Measurements from ENCODE around the gene KTN1.

Gene KTN1

DNA sequence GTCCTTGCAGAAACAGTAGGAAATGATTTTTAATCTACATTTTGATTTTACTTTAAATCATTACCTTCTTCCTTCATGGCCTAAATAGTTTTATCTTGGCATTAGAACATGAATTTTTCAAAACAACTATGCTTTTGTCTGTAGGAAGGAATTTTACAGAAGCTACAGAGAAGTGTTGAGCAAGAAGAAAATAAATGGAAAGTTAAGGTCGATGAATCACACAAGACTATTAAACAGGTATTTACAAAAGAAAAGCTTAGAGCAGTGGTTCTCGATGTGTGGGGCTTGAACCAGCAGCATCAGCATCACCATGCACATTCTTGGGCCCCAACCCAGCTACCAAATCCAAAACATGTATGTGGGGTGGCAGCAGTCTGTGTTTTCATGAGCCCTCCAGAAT is 91.6 kb downstream of the KTN1 start:
- Histone ChIP-seq H3K27ac (ENCODE audit: low read length) (no peak overlapping the region), H3K9me3 (ENCODE audit: control insufficient read depth in 2 of 2, low read length in 2 of 2) (no peaks in the 10 kb centered on the region), H3K4me3 (ENCODE audit: low read length in 2 of 2) (no peak overlapping the region), H3K9ac (ENCODE audit: low read length in 2 of 2) (no peak overlapping the region), H3K36me3 (ENCODE audit: control insufficient read depth in 2 of 2, insufficient read depth in 2 of 2, low read length in 2 of 2) (peaks cover 15 to 39% of the 10 kb centered on the region in 2 donors), H3K27me3 (ENCODE audit: control insufficient read depth in 1 of 2, insufficient read depth in 2 of 2, low read length in 2 of 2) (no peaks in the 10 kb centered on the region), H3K4me1 (ENCODE audit: control insufficient read depth, insufficient read depth, low read length) (no peaks in the 10 kb centered on the region)

DNA sequence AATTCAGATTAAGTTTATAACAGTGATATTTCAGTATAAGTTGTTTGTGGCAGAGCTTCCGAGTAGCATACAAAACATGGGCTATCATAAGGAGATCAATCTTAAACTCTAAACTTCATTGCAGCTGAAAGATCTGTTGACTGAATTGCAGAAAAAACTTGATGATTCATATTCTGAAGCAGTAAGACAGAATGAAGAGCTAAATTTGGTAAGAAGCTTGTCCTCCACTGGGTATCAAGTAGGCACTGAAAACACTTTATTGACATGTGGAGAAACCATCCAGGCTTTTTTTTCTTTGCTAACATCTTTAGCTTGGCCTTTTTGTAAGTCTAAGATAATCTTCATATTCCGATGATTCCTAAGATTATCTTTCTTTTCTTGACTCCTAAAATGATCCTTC is 93.0 kb downstream of the KTN1 start:
- Histone ChIP-seq H3K4me3 (ENCODE audit: low read length in 2 of 2) (no peak overlapping the region), H3K4me1 (ENCODE audit: control insufficient read depth, insufficient read depth, low read length) (no peaks in the 10 kb centered on the region), H3K36me3 (ENCODE audit: control insufficient read depth in 2 of 2, insufficient read depth in 2 of 2, low read length in 2 of 2) (peaks cover 15 to 39% of the 10 kb centered on the region in 2 donors), H3K9me3 (ENCODE audit: control insufficient read depth in 2 of 2, low read length in 2 of 2) (no peaks in the 10 kb centered on the region), H3K9ac (ENCODE audit: low read length in 2 of 2) (no peak overlapping the region), H3K27ac (ENCODE audit: low read length) (no peak overlapping the region), H3K27me3 (ENCODE audit: control insufficient read depth in 1 of 2, insufficient read depth in 2 of 2, low read length in 2 of 2) (no peaks in the 10 kb centered on the region)

DNA sequence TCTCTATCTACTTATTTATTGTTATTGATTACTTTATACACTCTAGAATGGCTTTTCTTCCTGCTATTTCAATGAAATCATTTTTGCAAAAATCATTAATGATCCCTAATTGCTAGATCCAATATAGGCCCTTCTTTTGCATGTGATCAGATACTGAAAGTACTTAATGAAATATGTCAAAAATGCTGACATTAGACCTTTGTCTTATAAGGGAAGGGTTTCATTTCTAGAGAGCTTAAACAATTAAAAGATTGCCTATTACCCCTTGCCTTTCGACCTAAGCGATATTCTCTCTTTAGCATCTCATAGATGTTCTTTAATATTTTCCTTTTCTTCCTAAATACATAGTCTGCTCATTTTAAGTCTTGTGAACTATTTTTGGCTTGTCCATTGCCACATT is 101.1 kb downstream of the KTN1 start:
- Histone ChIP-seq H3K27ac (ENCODE audit: low read length) (no peak overlapping the region), H3K27me3 (ENCODE audit: control insufficient read depth in 1 of 2, insufficient read depth in 2 of 2, low read length in 2 of 2) (no peaks in the 10 kb centered on the region), H3K4me1 (ENCODE audit: control insufficient read depth, insufficient read depth, low read length) (no peaks in the 10 kb centered on the region), H3K9me3 (ENCODE audit: control insufficient read depth in 2 of 2, low read length in 2 of 2) (no peaks in the 10 kb centered on the region), H3K36me3 (ENCODE audit: control insufficient read depth in 2 of 2, insufficient read depth in 2 of 2, low read length in 2 of 2) (peaks cover 21 to 40% of the 10 kb centered on the region in 2 donors), H3K9ac (ENCODE audit: low read length in 2 of 2) (no peak overlapping the region), H3K4me3 (ENCODE audit: low read length in 2 of 2) (no peak overlapping the region)

DNA sequence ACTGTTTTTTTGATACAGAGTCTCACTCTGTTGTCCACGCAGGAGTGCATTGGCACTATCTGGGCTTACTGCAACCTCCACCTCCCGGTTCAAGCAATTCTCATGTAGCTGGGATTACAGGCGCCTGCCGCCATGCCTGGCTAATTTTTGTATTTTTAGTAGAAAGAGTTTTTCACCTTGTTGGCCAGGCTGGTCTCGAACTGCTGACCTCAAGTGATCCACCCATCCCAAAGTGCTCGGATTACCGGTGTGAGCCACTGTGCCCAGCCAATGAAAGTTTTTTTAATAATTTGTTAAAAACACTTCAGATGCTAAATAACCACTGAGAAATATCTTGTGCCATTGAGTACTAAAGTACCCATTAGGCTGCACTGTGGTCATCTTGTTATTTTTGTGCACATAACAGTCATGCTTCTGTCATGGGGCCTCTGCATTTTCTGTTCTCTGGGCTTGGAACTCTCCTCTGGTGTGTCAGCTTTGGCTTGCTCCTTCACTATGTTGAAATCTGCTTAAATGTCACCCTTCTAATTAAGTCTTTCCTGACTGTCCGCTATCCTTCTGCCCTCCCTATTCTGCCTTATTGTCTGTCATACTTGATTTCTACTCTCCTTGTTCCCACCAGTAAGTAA is 105.1 kb downstream of the KTN1 start:
- no peaks in the 10 kb centered on the region for H3K9me3 ChIP-seq (ENCODE audit: control insufficient read depth in 2 of 2, low read length in 2 of 2)
- no peaks in the 10 kb centered on the region for H3K4me1 ChIP-seq (ENCODE audit: control insufficient read depth, insufficient read depth, low read length)
- no peak overlapping the region for H3K27ac ChIP-seq (ENCODE audit: low read length)
- no peak overlapping the region for H3K9ac ChIP-seq (ENCODE audit: low read length in 2 of 2)
- no peaks in the 10 kb centered on the region for H3K27me3 ChIP-seq (ENCODE audit: control insufficient read depth in 1 of 2, insufficient read depth in 2 of 2, low read length in 2 of 2)
- H3K4me3 ChIP-seq (ENCODE audit: low read length in 2 of 2): no peak overlapping the region
- H3K36me3 ChIP-seq (ENCODE audit: control insufficient read depth in 2 of 2, insufficient read depth in 2 of 2, low read length in 2 of 2): peaks cover 19 to 34% of the 10 kb centered on the region in 2 donors

DNA sequence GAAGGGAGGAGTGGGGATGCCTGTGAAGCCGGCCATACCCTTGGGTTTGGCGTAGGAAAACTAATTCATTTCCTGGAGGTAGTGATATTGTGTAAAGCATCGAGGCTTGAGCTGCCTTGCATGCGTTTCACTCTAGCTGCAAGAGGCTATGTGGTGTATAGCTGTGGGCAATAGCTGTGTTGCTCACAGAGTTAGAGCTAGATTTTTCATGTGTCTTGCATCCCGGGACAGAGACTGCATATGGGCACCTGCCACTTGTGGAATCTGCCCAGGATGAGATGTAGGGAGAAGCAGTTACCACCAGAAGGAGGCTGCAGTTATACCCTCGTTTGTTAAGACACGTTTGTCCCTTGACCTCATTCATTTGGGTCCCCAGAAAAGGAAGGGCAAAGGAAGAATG is 106.7 kb downstream of the KTN1 start:
- H3K27me3 ChIP-seq (ENCODE audit: control insufficient read depth in 1 of 2, insufficient read depth in 2 of 2, low read length in 2 of 2): no peaks in the 10 kb centered on the region
- no peak overlapping the region for H3K9ac ChIP-seq (ENCODE audit: low read length in 2 of 2)
- no peak overlapping the region for H3K4me3 ChIP-seq (ENCODE audit: low read length in 2 of 2)
- H3K4me1 ChIP-seq (ENCODE audit: control insufficient read depth, insufficient read depth, low read length): no peaks in the 10 kb centered on the region
- no peak overlapping the region for H3K27ac ChIP-seq (ENCODE audit: low read length)
- no peaks in the 10 kb centered on the region for H3K9me3 ChIP-seq (ENCODE audit: control insufficient read depth in 2 of 2, low read length in 2 of 2)
- H3K36me3 ChIP-seq (ENCODE audit: control insufficient read depth in 2 of 2, insufficient read depth in 2 of 2, low read length in 2 of 2): peaks cover 15 to 22% of the 10 kb centered on the region in 2 donors

DNA sequence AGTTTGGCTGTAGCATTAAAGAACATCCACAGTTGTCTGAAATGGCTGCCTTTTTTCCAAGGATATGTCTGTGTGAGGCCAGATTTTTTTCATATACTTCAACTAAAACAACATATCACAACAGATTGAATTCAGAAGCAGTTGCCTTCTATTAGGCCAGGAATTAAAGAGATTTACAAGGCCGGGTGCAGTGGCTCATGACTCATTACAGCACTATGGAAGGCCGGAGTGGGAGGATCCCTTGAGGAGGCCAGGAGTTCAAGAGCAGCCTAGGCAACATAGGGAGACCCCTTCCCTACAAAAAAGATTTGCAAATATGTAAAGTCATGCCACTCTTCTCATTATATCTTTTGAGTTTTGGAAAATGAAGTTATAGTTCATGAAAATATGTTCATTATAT is 108.6 kb downstream of the KTN1 start:
- H3K9me3 ChIP-seq (ENCODE audit: control insufficient read depth in 2 of 2, low read length in 2 of 2): no peaks in the 10 kb centered on the region
- H3K9ac ChIP-seq (ENCODE audit: low read length in 2 of 2): no peak overlapping the region
- H3K27me3 ChIP-seq (ENCODE audit: control insufficient read depth in 1 of 2, insufficient read depth in 2 of 2, low read length in 2 of 2): no peaks in the 10 kb centered on the region
- no peak overlapping the region for H3K27ac ChIP-seq (ENCODE audit: low read length)
- H3K4me3 ChIP-seq (ENCODE audit: low read length in 2 of 2): no peak overlapping the region
- H3K4me1 ChIP-seq (ENCODE audit: control insufficient read depth, insufficient read depth, low read length): no peaks in the 10 kb centered on the region
- H3K36me3 ChIP-seq (ENCODE audit: control insufficient read depth in 2 of 2, insufficient read depth in 2 of 2, low read length in 2 of 2): peaks cover 15% of the 10 kb centered on the region in 2 donors

DNA sequence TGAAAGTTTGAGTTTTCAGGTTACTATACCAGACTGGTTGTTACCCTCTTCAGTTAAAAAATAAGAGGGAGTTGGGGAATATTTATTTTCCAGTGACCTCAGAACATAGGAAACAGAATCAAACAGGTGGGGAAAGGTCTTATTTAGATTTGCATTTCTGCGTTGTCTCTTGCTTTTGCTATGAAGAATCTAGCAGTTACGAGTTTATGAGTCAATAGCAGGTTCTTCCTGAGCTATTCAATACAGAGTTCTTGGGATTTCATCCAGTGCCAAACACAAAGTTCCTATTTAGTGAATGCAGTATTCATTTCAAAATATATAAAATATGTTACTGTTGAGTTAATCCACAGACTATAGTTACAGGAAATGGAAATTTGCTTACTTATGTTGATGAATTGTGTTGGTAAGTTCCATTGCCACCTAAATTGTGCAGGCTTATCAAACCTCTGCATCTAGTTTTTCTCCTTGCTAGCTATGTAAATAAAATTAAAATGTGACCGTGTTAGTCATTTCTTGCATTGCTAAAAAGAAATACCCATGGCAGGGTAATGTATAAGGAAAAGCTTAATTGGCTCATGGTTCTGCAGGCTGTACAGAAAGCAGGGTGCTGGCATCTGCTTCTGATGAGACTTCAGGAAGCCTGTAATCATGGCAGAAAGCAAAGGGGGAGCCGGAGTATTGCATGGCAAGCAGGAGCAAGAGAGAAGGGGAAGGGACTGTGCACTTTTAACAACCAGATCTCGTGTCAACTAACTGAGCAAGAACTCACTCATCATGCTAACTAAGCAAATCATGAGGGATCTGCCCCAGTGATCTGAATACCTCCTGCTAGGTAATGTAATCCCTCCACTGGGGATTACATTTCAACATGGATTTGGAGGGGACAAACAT is 110.2 kb downstream of the KTN1 start:
- Histone ChIP-seq H3K27me3 (ENCODE audit: control insufficient read depth in 1 of 2, insufficient read depth in 2 of 2, low read length in 2 of 2) (no peaks in the 10 kb centered on the region), H3K9ac (ENCODE audit: low read length in 2 of 2) (no peak overlapping the region), H3K4me1 (ENCODE audit: control insufficient read depth, insufficient read depth, low read length) (no peaks in the 10 kb centered on the region), H3K27ac (ENCODE audit: low read length) (no peak overlapping the region), H3K36me3 (ENCODE audit: control insufficient read depth in 2 of 2, insufficient read depth in 2 of 2, low read length in 2 of 2) (peaks cover 11 to 14% of the 10 kb centered on the region in 2 donors), H3K4me3 (ENCODE audit: low read length in 2 of 2) (no peak overlapping the region), H3K9me3 (ENCODE audit: control insufficient read depth in 2 of 2, low read length in 2 of 2) (no peaks in the 10 kb centered on the region)

DNA sequence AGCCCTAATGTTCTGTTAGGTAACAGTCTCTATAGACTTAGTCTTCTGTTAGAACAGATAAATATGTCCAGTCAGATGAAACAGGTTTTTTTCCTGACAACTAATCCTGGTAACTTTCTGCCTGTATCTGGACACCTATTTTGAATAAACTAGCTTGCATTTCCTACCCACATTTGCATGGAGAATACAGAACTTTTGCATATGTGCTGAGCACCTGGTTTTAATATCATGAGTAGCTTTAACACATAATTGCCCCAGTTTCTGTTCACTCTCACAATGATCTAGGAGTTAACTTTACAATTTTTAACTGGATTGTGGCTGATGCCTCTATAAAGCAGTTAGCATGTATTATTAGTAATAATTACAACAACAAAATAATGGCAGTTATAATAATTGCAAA is 111.7 kb downstream of the KTN1 start:
- H3K9me3 ChIP-seq (ENCODE audit: control insufficient read depth in 2 of 2, low read length in 2 of 2): no peaks in the 10 kb centered on the region
- no peak overlapping the region for H3K27ac ChIP-seq (ENCODE audit: low read length)
- peaks cover 2 to 5% of the 10 kb centered on the region in 2 donors for H3K36me3 ChIP-seq (ENCODE audit: control insufficient read depth in 2 of 2, insufficient read depth in 2 of 2, low read length in 2 of 2)
- H3K27me3 ChIP-seq (ENCODE audit: control insufficient read depth in 1 of 2, insufficient read depth in 2 of 2, low read length in 2 of 2): no peaks in the 10 kb centered on the region
- H3K4me3 ChIP-seq (ENCODE audit: low read length in 2 of 2): no peak overlapping the region
- H3K4me1 ChIP-seq (ENCODE audit: control insufficient read depth, insufficient read depth, low read length): no peaks in the 10 kb centered on the region
- H3K9ac ChIP-seq (ENCODE audit: low read length in 2 of 2): no peak overlapping the region

DNA sequence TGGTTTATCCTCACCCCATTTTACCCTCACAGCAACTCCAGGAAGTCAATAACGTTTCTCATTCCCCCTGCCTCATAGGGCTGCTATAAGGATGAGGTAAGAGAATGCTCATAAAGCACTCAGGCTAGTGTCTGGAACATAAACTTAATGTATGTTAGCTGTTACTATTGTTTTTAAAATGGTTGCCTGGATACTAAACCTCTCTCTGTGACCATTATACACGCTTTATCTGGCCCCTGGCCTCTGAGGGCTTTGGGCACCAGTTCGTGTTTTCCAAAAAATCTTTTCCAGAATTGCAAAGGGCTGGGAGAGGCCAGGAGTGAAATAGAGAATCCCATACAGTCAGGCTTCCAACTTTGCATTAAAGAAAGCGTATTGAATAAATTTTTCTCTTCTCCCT is 113.9 kb downstream of the KTN1 start:
- H3K4me3 ChIP-seq (ENCODE audit: low read length in 2 of 2): no peak overlapping the region
- H3K9ac ChIP-seq (ENCODE audit: low read length in 2 of 2): no peak overlapping the region
- no peaks in the 10 kb centered on the region for H3K27me3 ChIP-seq (ENCODE audit: control insufficient read depth in 1 of 2, insufficient read depth in 2 of 2, low read length in 2 of 2)
- no peaks in the 10 kb centered on the region for H3K4me1 ChIP-seq (ENCODE audit: control insufficient read depth, insufficient read depth, low read length)
- no peaks in the 10 kb centered on the region for H3K9me3 ChIP-seq (ENCODE audit: control insufficient read depth in 2 of 2, low read length in 2 of 2)
- no peak overlapping the region for H3K27ac ChIP-seq (ENCODE audit: low read length)
- no peaks in the 10 kb centered on the region for H3K36me3 ChIP-seq (ENCODE audit: control insufficient read depth in 2 of 2, insufficient read depth in 2 of 2, low read length in 2 of 2)

DNA sequence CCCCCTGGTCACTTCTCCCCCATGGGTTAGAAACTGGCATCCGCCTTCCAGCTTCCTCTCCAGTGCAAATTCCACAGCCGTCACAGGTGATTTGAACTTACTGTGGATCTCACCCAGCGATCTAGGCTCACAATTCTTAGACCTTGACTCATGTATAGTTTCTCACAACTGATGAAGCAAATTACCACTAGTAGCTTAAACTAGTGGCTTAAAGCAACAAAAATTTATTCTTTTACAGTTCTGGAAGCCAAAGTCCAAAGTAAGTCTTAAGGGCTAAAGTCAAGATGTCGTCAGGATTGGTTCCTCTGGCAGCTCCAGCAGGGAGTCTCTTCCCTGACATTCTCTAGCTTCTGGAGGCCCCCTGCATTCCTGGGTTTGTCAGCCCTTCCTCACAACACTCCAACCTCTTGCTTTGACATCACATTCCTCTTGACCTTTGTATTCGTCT is 117.4 kb downstream of the KTN1 start:
- Histone ChIP-seq H3K9ac (ENCODE audit: low read length in 2 of 2) (no peak overlapping the region), H3K27me3 (ENCODE audit: control insufficient read depth in 1 of 2, insufficient read depth in 2 of 2, low read length in 2 of 2) (no peaks in the 10 kb centered on the region), H3K4me3 (ENCODE audit: low read length in 2 of 2) (no peak overlapping the region), H3K9me3 (ENCODE audit: control insufficient read depth in 2 of 2, low read length in 2 of 2) (no peaks in the 10 kb centered on the region), H3K36me3 (ENCODE audit: control insufficient read depth in 2 of 2, insufficient read depth in 2 of 2, low read length in 2 of 2) (peaks cover 0 to 3% of the 10 kb centered on the region in 2 donors), H3K27ac (ENCODE audit: low read length) (no peak overlapping the region), H3K4me1 (ENCODE audit: control insufficient read depth, insufficient read depth, low read length) (no peaks in the 10 kb centered on the region)

DNA sequence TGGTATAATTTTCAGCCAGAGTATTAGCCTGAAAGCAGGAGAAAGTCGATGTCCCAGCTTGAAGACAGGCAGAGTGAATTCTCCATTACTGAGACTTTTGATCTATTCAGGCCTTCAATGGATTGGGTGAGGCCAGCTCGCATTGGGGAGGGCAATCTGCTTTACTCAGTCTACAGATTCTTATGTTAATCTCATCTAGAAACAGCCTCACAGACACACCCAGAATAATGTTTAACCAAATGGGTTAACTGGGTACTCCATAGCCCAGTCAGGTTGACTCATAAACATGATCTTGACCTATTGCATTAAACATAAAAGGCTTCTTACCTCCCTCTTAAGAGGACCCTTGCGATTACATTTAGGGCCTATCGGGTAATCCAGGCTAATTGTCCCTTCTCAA is 118.0 kb downstream of the KTN1 start:
- Histone ChIP-seq H3K27ac (ENCODE audit: low read length) (no peak overlapping the region), H3K9me3 (ENCODE audit: control insufficient read depth in 2 of 2, low read length in 2 of 2) (no peaks in the 10 kb centered on the region), H3K4me3 (ENCODE audit: low read length in 2 of 2) (no peak overlapping the region), H3K36me3 (ENCODE audit: control insufficient read depth in 2 of 2, insufficient read depth in 2 of 2, low read length in 2 of 2) (peaks cover 0 to 3% of the 10 kb centered on the region in 2 donors), H3K4me1 (ENCODE audit: control insufficient read depth, insufficient read depth, low read length) (no peaks in the 10 kb centered on the region), H3K27me3 (ENCODE audit: control insufficient read depth in 1 of 2, insufficient read depth in 2 of 2, low read length in 2 of 2) (no peaks in the 10 kb centered on the region), H3K9ac (ENCODE audit: low read length in 2 of 2) (no peak overlapping the region)
